ENCODE results near the gene TMED8.

Gene TMED8

GRCh38 chr14:77286576-77286975, 90.3 kb downstream of the TMED8 start:
- DNase-seq: no peak

Measured in midbrain (tissue), 1 donor.